NCI-H345 treated with DMSO at 0.1 percent for 48 hours (cell line): ENCODE data around the gene ADCY10.
A peak's percentile ranks its signal among the peaks of the same experiment; 100 is the strongest.
"Not testable (repeated sequence)": the region's sequence is repeated elsewhere in the genome, so short reads cannot be mapped to it uniquely, and the experiment has no call there.

Experiments
- DNase-seq: peaks from one replicate; lab custom pipeline; 2025; ENCODE audit not compliant: unreplicated experiment; lab: John Stamatoyannopoulos, UW

ADCY10 gene

DNA sequence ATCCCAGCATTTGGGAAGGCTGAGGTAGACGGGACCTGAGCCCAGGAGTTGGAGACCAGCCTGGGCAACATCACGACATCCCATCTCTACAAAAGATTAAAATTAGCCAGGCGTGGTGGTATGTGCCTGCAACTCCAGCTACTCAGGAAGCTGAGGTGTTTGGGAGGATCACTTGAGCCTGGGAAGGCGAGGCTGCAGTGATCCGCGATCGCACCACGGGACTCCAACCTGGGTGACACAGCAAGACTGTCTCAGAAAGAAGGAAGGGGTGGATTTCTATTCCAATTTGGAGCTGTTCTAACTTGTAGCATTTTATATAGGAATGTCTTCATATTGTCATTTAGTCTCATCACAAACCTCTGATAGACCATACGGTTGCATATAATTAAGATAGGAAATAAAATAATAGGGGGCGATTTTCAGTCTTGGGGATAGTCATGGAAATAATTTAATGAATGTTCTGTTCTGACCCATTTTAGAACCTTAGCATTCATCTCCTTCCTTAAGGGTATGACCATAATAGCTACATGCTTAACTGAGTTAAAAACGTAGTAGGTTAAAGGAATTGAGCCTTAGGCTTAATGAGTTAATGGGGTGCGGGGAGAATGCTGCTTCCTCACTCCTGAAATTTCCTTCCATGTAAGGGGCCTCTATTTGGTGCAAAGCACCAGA lies 93.1 kb downstream of the ADCY10 start:
- no peak for DNase-seq

GRCh38 chr1:167819849-167820683 lies 93.9 kb downstream of the ADCY10 start:
- no peak for DNase-seq

GRCh38 chr1:167815650-167816049 lies 98.3 kb downstream of the ADCY10 start:
- no peak for DNase-seq

DNA sequence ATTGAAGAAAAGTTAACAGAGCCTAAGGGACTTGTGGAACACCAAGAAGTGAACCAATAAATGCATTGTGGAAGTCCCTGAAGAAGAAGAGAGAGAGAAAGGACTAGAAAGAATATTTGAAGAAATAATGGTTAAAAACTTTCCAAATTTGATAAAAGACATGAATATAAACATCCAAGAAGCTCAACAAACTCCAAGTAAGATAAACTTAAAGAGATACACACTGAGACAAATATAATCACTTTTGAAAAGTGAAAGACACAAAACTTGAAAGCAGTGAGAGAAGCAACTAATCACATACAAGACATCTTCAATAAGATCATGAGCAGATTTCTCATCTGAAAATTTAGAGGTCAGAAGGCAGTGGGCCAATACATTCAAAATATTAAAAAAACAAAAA lies 101.0 kb downstream of the ADCY10 start:
- no peak for DNase-seq

DNA sequence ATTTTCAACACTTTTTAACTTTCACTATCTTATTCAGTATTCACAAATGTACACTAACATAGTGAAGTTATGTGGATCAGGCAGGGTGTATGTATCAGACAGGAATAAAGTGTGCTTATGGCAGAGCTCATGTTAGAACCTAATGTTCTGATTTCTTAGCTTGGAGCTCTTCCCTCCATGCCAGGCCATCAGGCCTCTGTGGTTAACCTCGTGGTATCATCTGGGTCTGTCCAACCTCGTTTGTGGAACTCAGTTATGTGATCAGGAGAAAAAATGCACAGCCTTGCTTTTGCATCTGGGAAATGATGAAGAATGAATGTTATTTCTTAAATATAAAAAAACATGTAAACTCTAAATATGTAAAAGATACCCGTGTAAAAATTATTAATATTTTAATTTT lies 105.2 kb downstream of the ADCY10 start:
- no peak for DNase-seq

- no peak for DNase-seq
These were observed 105.8 kb downstream of the ADCY10 start for GRCh38 chr1:167808104-167808503.

DNA sequence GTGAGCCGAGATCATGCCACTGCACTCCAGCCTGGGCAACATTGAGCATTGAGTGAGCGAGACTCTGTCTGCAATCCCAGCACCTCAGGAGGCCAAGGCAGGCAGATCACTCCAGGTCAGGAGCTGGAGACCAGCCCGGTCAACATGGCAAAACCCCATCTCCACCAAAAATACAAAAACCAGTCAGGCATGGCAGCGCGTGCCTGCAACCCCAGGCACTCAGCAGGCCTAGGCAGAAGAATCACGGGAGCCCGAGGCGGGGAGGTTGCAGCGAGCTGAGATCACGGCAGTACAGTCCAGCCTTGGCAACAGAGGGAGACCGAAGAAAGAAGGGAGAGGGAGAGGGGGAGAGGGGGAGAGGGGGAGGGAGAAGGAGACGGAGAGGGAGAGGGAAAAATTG lies 107.3 kb downstream of the ADCY10 start:
- not testable (repeated sequence) for DNase-seq

DNA sequence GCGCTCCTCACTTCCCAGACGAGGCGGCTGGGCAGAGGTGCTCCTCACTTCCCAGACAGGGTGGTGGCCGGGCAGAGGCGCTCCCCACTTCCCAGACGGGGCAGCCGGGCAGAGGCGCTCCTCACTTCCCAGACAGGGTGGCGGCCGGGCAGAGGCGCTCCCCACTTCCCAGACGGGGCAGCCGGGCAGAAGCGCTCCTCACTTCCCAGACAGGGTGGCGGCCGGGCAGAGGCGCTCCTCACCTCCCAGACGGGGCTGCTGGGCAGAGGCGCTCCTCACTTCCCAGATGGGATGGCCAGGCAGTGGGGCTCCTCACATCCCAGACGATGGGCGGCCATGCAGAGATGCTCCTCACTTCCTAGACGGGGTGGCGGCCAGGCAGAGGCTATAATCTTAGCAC lies 107.7 kb downstream of the ADCY10 start:
- DNase-seq, result not testable (repeated sequence)

DNA sequence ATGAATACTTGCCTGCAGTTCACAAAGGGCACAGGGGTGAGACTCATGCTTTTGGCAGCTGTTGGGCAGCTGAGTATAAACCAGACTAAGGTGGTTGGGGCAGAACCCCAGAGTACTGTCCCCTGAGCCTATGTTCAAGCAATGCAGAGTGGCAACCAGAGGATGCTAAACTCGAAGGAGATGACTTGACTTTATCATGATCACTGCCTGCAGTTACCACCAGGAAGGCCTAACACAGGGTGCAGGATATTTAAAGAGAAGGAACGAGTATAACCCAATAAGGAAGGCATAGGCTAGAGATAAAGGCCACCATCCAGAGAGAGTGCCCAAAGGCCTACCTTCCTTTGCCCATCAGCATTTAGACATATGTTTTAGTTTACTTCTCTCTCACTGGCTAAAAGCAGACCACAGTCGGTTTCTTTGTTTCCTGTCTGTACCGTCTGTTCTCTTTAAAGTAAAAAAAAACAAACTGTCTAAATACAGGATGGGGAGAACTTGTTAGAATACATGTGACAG lies 108.8 kb downstream of the ADCY10 start:
- no peak for DNase-seq

GRCh38 chr1:167803358-167804207 lies 110.4 kb downstream of the ADCY10 start:
- peak; percentile 78 for DNase-seq

DNA sequence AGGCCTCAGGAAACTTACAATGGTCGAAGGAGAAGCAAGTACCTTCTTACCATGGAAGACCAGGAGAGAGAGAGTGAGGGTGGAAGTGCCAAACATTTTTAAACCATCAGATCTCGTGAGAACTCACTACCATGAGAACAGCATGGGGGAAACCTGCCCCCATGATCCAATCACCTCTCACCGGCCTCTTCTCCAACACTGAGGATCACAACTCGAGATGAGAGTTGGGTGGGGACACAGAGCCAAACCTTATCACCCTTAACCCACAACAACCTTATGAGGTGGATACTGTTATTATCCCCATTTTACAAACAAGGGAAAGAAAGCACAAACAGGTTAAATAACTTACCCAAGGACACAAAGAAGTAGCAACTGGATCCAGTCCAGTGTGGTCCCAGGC lies 111.7 kb downstream of the ADCY10 start:
- DNase-seq, result no peak

GRCh38 chr1:167800251-167800650 lies 113.7 kb downstream of the ADCY10 start:
- no peak for DNase-seq

GRCh38 chr1:167799747-167800146 lies 114.2 kb downstream of the ADCY10 start:
- DNase-seq, result no peak

DNA sequence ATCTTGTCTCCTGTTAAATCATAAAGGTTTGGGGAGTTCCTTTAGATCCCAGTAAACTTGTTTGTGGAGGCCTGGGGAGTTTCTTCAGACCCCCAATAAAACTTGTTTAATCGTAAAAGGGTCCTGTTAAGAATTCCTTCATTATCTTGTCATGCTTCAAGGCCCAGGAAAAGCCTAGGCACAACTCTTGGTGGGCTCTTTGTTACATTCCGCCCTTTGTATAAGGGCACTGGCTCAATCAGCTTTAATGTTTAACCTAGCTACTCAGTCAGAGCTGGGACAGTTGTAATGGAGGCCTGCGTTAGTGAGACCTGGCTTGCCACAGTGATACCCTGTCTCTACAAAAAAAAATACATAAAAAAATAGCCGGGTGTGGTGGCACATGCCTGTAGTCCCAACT lies 115.0 kb downstream of the ADCY10 start:
- no peak for DNase-seq

GRCh38 chr1:167797015-167797414 lies 116.9 kb downstream of the ADCY10 start:
- no peak for DNase-seq

- DNase-seq, result no peak
These were observed 117.9 kb downstream of the ADCY10 start for GRCh38 chr1:167795810-167796740.

GRCh38 chr1:167794043-167794442 lies 119.9 kb downstream of the ADCY10 start:
- no peak for DNase-seq

DNA sequence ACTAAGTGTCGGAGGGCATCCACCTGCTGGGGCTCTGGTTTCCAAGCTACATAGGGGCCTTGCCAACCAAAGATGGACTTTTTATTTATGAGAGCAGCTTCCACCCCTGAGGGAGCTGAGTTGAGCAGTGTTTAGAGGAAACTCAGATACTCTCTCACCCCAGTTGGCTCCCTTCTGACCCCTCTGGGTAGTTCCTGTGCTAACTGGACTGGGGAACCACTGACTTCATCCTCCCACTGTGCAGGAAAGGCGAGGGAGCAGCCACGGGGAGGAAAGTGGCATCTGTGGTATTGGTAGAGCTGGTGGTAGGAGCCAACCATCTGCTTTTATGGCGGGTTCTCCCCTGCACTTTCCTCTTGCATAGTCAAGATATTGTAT lies 121.8 kb downstream of the ADCY10 start:
- DNase-seq, result no peak

DNA sequence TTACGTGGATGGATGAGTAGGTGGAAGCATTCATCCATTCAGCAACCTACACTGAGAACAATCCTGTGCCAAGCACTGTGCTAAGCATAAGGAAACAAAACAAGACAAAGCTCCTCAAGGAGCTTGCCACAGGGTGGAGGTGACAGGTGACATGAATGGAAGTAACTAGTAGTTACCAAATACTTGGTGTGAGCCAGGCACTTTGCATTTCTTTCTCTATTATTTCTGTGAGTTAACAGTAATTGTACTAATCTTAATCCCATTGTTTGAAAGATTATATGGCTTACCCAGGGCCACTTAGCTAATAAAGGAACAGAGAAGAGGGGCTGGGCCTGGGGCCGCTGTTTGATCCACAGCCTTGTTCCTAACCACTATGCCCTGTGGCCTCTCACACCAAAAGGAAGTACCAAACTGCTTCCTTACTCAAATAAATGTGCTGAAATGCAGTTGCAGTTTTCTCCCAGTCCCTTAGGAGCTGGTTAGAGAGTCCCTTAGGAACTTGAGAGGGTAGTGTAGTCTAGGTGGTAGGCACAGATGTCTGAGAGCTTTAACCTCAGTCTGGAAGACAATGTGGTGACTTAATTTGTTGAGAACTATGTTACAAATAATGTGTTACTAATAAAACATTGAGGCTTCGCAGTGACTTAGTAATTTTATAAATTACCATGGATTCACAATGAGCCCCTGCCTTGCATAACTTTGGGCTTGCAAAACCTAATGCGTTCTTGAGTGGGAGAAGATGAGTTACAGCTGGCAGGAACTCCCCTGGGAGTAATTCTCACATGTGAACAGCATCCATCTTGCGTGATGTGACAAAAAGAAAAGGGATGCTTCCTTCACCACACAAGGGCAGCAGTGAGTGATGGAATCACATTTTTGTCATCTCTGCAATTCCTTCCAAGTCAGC lies 122.4 kb downstream of the ADCY10 start:
- DNase-seq, result no peak
